ENCODE results near the gene RNF166. TPM values are rescaled to one million over a fixed set of nuclear protein-coding genes. Genes with fewer than 3 reads are reported as not detected.

RNF166 gene
- total and polyA plus RNA-seq, 2 of the 13 experiments (the other 11 are each of a cell fraction or from before 2014, with no cell fraction given) = 21.4 to 23.0 TPM

GRCh38 chr16:88688013-88688778, 18.0 kb downstream of the RNF166 start (continued):
- TF ChIP-seq CCAR2 (optimal IDR thresholded peaks at IDR 0.05; ENCODE audit: low read depth, low read length) (no peak), KDM2A (CRISPR knock-in tag; IDR thresholded peaks at IDR 0.05; ENCODE audit: borderline replicate concordance, low read depth) (peak; percentile 18; the same call in 1 of the 2 replicates), HNF1A (IDR thresholded peaks at IDR 0.05; ENCODE audit: low read depth) (no peak), HNF1A (CRISPR knock-in tag; IDR thresholded peaks at IDR 0.05; ENCODE audit: borderline replicate concordance) (0 out of 2 replicates have a peak, but pooled peaks have one; percentile 10), ELK4 (CRISPR knock-in tag; IDR thresholded peaks at IDR 0.05; ENCODE audit: borderline replicate concordance) (no peak), SAP130 (CRISPR knock-in tag; IDR thresholded peaks at IDR 0.05; ENCODE audit: low read depth) (no peak), ETV5 (CRISPR knock-in tag; IDR thresholded peaks at IDR 0.05; ENCODE audit: borderline replicate concordance) (no peak), TEF (CRISPR knock-in tag; IDR thresholded peaks at IDR 0.05) (no peak)
